RWPE1 (cell line): ENCODE data around the gene UGT1A10.

ENCODE experiments used
- CTCF ChIA-PET: fragments of 350-600 bp; sonication (Branson Sonifier 250); formaldehyde crosslinking; extraction: SDS; loops from one replicate; lab custom pipeline; 2021; lab: Yijun Ruan, JAX
- POLR2A ChIA-PET: fragments of 400-600 bp; formaldehyde crosslinking; extraction: SDS; loops from one replicate; lab custom pipeline; 2020; ENCODE audit warnings: antibody characterized with exemption; ENCODE audit not compliant: low non-redundant PET; lab: Yijun Ruan, JAX
- DNase-seq: peaks from one replicate; pipeline ENCODE4 v3.0.0; 2012; ENCODE audit warnings: low spot score
- H3K27ac ChIP-seq: fragments of 450-650 bp; 2 replicates; pipeline ENCODE4 v1.5.1; 2017
- CTCF ChIP-seq: fragments of 450-650 bp; conservative IDR thresholded peaks from 2 replicates; pipeline ENCODE4 v1.5.1; 2017; ENCODE audit warnings: low read depth, mild to moderate bottlenecking

Gene UGT1A10

DNA sequence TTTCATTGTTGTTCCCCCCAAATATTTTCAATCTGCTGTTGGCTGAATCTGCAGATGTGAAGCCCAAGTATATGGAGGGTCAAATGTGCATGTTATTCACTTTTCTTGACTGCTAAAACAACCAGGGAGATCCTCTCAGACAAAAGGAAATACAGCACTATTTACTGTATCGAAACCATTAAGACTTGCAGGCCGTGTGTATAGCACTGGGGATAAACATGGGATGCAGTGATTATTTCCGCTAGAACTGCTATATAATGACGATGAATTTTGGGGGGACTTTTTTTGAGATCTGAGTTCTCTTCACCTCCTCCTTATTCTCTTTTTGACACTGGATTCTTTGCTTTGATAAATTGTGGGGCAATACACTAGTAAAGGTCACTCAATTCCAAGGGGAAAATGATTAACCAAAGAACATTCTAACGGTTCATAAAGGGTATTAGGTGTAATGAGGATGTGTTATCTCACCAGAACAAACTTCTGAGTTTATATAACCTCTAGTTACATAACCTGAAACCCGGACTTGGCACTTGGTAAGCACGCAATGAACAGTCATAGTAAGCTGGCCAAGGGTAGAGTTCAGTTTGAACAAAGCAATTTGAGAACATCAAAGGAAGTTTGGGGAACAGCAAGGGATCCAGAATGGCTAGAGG is 120.3 kb downstream of the UGT1A10 start:
- ChIA-PET CTCF (no interaction called here), POLR2A (no interaction called here)
- H3K27ac ChIP-seq, result no peak overlapping the region
- no peak for DNase-seq
- no peak for TF ChIP-seq CTCF

GRCh38 chr2:233758141-233758540 is 121.9 kb downstream of the UGT1A10 start:
- CTCF ChIA-PET, result interaction anchor here (0.7 kb wide), 1 partner anchor 292 kb away, joined by 3 read pairs; no protein-coding TSS in a partner anchor
- no peak for DNase-seq
- no peak overlapping the region for H3K27ac ChIP-seq
- TF ChIP-seq CTCF, result no peak
- POLR2A ChIA-PET, result no interaction called here

DNA sequence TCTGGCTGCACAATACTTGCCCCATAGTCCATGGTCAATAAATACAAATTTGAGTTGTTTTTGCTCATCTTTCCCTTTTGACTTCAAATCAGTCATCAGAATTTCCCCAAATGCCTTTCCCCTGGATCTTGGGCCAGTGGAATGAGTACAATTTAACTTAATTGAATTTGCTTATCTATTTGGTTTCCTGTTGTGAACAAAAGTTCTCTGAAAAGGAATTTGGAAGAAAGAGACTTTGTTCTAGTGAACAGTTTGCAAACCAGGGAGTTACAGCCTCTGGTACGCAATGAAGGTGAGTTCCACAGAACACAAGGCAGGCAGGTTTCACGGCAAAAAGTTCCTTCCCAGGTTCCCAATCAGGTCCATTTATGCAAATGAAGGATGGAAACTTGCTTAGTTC is 122.6 kb downstream of the UGT1A10 start:
- no peak for DNase-seq
- TF ChIP-seq CTCF, result no peak
- CTCF ChIA-PET, result no interaction called here
- no peak overlapping the region for H3K27ac ChIP-seq
- POLR2A ChIA-PET, result no interaction called here

GRCh38 chr2:233760043-233760442 is 123.8 kb downstream of the UGT1A10 start, which contains the start of gene UGT1A1:
Gene UGT1A1 (plus strand): TSS chr2:233760270. CDS start chr2:233760288, 18 bp downstream.
- no peak for DNase-seq
- ChIA-PET POLR2A (no interaction called here), CTCF (no interaction called here)
- TF ChIP-seq CTCF, result no peak
- no peak within 1 kb of the TSS for H3K27ac ChIP-seq

- TF ChIP-seq CTCF, result no peak
- POLR2A ChIA-PET, result no interaction called here
- H3K27ac ChIP-seq, result no peak overlapping the region
- peak; percentile 48 for DNase-seq
- CTCF ChIA-PET, result interaction anchor here (0.7 kb wide), 1 partner anchor 10 kb away, joined by 3 read pairs; no protein-coding TSS in a partner anchor
Observed at GRCh38 chr2:233761040-233761769, 125.0 kb downstream of the UGT1A10 start.

DNA sequence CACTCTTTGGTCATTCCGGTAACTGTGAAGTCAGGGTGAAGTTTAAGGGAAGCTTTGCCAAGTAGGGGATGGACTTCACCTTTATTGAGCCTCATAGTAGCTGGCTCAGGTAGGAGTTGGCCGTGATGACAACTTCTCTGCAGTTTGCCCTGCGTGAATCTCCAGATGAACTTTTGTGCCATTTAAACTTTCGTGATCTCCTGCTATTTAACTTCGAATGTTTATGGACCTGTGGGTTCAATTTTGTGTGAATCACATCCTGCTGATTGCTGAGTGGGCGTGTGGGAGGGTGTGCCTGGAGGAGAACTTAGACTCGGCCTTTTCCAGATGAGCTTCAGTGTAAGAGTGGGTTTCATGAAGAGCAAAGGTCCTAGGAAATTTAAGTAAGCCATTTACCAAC is 128.0 kb downstream of the UGT1A10 start:
- POLR2A ChIA-PET, result no interaction called here
- no peak for DNase-seq

More for the DNA sequence above, 128.0 kb downstream of the UGT1A10 start:
- CTCF ChIA-PET, result interaction anchor here (0.7 kb wide), 1 partner anchor 302 kb away, joined by 3 read pairs; no protein-coding TSS in a partner anchor
- H3K27ac ChIP-seq, result no peak overlapping the region
- TF ChIP-seq CTCF, result no peak
